WTC11 (cell line): ENCODE measurements around the gene CXCL12.

Experiments used
- CREB1 ChIP-seq: sonication (generic); formaldehyde crosslinking; IDR thresholded peaks from 2 replicates; pipeline ENCODE4 v1.8.0; 2023; ENCODE audit warnings: mild to moderate bottlenecking, missing genetic modification reagents
- ELF4 ChIP-seq: sonication (generic); formaldehyde crosslinking; IDR thresholded peaks from 2 replicates; pipeline ENCODE4 v1.8.1; 2022; ENCODE audit warnings: low read depth, mild to moderate bottlenecking, moderate library complexity, missing genetic modification reagents
- FOXK1 ChIP-seq: sonication (generic); formaldehyde crosslinking; IDR thresholded peaks from 2 replicates; pipeline ENCODE4 v1.8.0; 2022; ENCODE audit warnings: mild to moderate bottlenecking, moderate library complexity, missing genetic modification reagents
- TF ChIP-seq, protein P1 (sequence below): sonication (generic); formaldehyde crosslinking; IDR thresholded peaks from 2 replicates; pipeline ENCODE4 v1.8.0; 2022; ENCODE audit warnings: mild to moderate bottlenecking, missing genetic modification reagents
- TF ChIP-seq, protein P2 (sequence below): fragments of 250-450 bp; sonication (Bioruptor Pico); IDR thresholded peaks from 2 replicates; pipeline ENCODE4 v2.1.2; 2022; ENCODE audit warnings: mild to moderate bottlenecking, moderate library complexity
- TF ChIP-seq, protein P3 (sequence below): fragments of 200-600 bp; IDR thresholded peaks from 2 replicates; pipeline ENCODE4 v1.8.0; 2022; ENCODE audit warnings: antibody characterized with exemption

DNA sequence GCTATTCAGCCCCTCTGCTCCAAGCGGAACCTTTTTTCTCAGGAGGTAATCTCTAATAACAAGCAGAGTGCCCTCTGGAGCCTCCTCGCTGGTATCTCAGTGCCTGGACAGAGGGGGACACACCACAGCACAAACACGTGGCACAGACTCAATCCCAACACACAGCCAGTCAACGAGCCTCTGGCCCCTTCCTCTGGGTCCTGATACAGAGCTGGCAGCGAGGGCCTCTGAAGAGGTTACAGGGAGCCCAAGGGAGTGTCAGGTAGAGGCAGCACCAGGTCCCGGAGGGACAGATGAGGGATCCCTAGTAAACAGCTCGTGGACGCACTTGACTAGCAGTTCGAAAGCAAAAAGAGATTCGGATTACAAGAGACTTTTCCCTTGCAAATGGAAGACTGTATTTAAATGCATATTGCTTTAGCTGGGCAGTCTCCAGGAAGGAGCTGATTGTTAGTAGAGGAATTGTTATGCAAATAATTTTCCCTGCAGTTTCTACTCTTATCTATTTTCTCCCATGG lies 14.1 kb downstream of the CXCL12 start:
- TF ChIP-seq, protein P1, sequence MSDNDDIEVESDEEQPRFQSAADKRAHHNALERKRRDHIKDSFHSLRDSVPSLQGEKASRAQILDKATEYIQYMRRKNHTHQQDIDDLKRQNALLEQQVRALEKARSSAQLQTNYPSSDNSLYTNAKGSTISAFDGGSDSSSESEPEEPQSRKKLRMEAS (CRISPR knock-in tag) = peak; percentile 71
- 0 out of 2 replicates have a peak, but pooled peaks have one; percentile 19 for TF ChIP-seq FOXK1
- no peak for TF ChIP-seq ELF4
- TF ChIP-seq, protein P2, sequence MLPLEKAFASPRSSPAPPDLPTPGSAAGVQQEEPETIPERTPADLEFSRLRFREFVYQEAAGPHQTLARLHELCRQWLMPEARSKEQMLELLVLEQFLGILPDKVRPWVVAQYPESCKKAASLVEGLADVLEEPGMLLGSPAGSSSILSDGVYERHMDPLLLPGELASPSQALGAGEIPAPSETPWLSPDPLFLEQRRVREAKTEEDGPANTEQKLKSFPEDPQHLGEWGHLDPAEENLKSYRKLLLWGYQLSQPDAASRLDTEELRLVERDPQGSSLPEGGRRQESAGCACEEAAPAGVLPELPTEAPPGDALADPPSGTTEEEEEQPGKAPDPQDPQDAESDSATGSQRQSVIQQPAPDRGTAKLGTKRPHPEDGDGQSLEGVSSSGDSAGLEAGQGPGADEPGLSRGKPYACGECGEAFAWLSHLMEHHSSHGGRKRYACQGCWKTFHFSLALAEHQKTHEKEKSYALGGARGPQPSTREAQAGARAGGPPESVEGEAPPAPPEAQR = no peak
- TF ChIP-seq, protein P3, sequence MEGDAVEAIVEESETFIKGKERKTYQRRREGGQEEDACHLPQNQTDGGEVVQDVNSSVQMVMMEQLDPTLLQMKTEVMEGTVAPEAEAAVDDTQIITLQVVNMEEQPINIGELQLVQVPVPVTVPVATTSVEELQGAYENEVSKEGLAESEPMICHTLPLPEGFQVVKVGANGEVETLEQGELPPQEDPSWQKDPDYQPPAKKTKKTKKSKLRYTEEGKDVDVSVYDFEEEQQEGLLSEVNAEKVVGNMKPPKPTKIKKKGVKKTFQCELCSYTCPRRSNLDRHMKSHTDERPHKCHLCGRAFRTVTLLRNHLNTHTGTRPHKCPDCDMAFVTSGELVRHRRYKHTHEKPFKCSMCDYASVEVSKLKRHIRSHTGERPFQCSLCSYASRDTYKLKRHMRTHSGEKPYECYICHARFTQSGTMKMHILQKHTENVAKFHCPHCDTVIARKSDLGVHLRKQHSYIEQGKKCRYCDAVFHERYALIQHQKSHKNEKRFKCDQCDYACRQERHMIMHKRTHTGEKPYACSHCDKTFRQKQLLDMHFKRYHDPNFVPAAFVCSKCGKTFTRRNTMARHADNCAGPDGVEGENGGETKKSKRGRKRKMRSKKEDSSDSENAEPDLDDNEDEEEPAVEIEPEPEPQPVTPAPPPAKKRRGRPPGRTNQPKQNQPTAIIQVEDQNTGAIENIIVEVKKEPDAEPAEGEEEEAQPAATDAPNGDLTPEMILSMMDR = no peak
- TF ChIP-seq CREB1 = no peak
